ENCODE data around the gene SLC13A2.

The SLC13A2 gene

DNA sequence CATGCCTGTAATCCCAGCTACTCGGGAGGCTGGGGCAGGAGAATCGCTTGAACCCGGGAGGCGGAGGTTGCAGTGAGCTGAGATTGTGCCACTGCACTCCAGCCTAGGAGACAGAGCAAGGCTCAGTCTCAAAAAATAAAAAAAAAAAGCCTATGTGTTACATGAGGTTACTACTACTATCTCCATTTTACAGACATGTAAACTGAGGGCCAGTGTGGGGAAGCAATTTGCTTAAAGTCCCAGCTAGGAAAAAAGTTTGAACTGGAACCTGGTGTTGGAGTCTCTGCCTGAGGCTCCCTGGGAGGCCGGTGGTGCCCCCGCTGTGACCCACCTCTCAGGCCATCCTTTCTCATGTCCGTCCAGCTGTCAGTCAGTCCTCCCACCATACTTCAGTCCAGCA, 4.5 kb downstream of the SLC13A2 start:
- TF ChIP-seq KLF17 (tag by site-specific recombination; IDR thresholded peaks at IDR 0.05) (no peak), ZEB2 (tag by site-specific recombination; IDR thresholded peaks at IDR 0.05) (no peak), SETDB1 (IDR thresholded peaks at IDR 0.05; ENCODE audit: insufficient read length, low read length) (no peak), ZNF221 (tag by site-specific recombination; IDR thresholded peaks at IDR 0.05; ENCODE audit: borderline replicate concordance) (no peak), ZNF155 (tag by site-specific recombination; IDR thresholded peaks at IDR 0.05) (no peak), ZNF747 (tag by site-specific recombination; IDR thresholded peaks at IDR 0.05) (no peak), FEZF1 (tag by site-specific recombination; IDR thresholded peaks at IDR 0.05) (no peak), ZBTB7A (tag by site-specific recombination; IDR thresholded peaks at IDR 0.05; ENCODE audit: low read depth) (no peak), ZNF157 (tag by site-specific recombination; IDR thresholded peaks at IDR 0.05) (no peak), ZNF621 (tag by site-specific recombination; IDR thresholded peaks at IDR 0.05) (no peak), ZNF266 (tag by site-specific recombination; IDR thresholded peaks at IDR 0.05; ENCODE audit: low read depth) (no peak), TRIM28 (IDR thresholded peaks at IDR 0.05; ENCODE audit: borderline replicate concordance, low read length) (no peak), ZFP41 (tag by site-specific recombination; IDR thresholded peaks at IDR 0.05; ENCODE audit: borderline replicate concordance) (no peak)
- TF ChIP-seq, protein P1, sequence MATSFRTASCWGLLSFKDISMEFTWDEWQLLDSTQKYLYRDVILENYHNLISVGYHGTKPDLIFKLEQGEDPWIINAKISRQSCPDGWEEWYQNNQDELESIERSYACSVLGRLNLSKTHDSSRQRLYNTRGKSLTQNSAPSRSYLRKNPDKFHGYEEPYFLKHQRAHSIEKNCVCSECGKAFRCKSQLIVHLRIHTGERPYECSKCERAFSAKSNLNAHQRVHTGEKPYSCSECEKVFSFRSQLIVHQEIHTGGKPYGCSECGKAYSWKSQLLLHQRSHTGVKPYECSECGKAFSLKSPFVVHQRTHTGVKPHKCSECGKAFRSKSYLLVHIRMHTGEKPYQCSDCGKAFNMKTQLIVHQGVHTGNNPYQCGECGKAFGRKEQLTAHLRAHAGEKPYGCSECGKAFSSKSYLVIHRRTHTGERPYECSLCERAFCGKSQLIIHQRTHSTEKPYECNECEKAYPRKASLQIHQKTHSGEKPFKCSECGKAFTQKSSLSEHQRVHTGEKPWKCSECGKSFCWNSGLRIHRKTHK (tag by site-specific recombination; IDR thresholded peaks at IDR 0.05): no peak
- TF ChIP-seq, protein P2, sequence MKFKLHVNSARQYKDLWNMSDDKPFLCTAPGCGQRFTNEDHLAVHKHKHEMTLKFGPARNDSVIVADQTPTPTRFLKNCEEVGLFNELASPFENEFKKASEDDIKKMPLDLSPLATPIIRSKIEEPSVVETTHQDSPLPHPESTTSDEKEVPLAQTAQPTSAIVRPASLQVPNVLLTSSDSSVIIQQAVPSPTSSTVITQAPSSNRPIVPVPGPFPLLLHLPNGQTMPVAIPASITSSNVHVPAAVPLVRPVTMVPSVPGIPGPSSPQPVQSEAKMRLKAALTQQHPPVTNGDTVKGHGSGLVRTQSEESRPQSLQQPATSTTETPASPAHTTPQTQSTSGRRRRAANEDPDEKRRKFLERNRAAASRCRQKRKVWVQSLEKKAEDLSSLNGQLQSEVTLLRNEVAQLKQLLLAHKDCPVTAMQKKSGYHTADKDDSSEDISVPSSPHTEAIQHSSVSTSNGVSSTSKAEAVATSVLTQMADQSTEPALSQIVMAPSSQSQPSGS (tag by site-specific recombination; IDR thresholded peaks at IDR 0.05; ENCODE audit: low read depth): no peak
- TF ChIP-seq, protein P3, sequence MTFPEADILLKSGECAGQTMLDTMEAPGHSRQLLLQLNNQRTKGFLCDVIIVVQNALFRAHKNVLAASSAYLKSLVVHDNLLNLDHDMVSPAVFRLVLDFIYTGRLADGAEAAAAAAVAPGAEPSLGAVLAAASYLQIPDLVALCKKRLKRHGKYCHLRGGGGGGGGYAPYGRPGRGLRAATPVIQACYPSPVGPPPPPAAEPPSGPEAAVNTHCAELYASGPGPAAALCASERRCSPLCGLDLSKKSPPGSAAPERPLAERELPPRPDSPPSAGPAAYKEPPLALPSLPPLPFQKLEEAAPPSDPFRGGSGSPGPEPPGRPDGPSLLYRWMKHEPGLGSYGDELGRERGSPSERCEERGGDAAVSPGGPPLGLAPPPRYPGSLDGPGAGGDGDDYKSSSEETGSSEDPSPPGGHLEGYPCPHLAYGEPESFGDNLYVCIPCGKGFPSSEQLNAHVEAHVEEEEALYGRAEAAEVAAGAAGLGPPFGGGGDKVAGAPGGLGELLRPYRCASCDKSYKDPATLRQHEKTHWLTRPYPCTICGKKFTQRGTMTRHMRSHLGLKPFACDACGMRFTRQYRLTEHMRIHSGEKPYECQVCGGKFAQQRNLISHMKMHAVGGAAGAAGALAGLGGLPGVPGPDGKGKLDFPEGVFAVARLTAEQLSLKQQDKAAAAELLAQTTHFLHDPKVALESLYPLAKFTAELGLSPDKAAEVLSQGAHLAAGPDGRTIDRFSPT (tag by site-specific recombination; IDR thresholded peaks at IDR 0.05): no peak
- TF ChIP-seq, protein P4, sequence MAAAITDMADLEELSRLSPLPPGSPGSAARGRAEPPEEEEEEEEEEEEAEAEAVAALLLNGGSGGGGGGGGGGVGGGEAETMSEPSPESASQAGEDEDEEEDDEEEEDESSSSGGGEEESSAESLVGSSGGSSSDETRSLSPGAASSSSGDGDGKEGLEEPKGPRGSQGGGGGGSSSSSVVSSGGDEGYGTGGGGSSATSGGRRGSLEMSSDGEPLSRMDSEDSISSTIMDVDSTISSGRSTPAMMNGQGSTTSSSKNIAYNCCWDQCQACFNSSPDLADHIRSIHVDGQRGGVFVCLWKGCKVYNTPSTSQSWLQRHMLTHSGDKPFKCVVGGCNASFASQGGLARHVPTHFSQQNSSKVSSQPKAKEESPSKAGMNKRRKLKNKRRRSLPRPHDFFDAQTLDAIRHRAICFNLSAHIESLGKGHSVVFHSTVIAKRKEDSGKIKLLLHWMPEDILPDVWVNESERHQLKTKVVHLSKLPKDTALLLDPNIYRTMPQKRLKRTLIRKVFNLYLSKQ (tag by site-specific recombination; IDR thresholded peaks at IDR 0.05; ENCODE audit: borderline replicate concordance): no peak
- TF ChIP-seq, protein P5, sequence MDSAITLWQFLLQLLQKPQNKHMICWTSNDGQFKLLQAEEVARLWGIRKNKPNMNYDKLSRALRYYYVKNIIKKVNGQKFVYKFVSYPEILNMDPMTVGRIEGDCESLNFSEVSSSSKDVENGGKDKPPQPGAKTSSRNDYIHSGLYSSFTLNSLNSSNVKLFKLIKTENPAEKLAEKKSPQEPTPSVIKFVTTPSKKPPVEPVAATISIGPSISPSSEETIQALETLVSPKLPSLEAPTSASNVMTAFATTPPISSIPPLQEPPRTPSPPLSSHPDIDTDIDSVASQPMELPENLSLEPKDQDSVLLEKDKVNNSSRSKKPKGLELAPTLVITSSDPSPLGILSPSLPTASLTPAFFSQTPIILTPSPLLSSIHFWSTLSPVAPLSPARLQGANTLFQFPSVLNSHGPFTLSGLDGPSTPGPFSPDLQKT (IDR thresholded peaks at IDR 0.05; ENCODE audit: borderline replicate concordance, low read depth, low read length): no peak
- CTCF ChIA-PET: interaction anchor here (0.6 to 1.0 kb wide), 6 partner anchors 11 to 97 kb away, joined by 3 to 7 read pairs (median 3); no protein-coding TSS in a partner anchor

More for the DNA sequence above, 4.5 kb downstream of the SLC13A2 start:
- POLR2A ChIA-PET: no interaction called here
- no peaks in the 10 kb centered on the region for H3K36me3 ChIP-seq (ENCODE audit: control insufficient read depth in 2 of 2, insufficient read depth in 1 of 2, low read length in 2 of 2)
- H3K27ac ChIP-seq (ENCODE audit: extremely low read depth, low read depth, low read length): no peak overlapping the region
- peaks cover 6% of the 10 kb centered on the region; the same call in 1 of the 2 replicates for H3K4me1 ChIP-seq (ENCODE audit: control insufficient read depth, insufficient read depth, low read length)
- no peaks in the 10 kb centered on the region for H3K9me3 ChIP-seq (ENCODE audit: control insufficient read depth, insufficient read depth, low read depth, low read length)
- no peak overlapping the region for H3K4me3 ChIP-seq (ENCODE audit: low read depth, low read length)

Measured in HEK293 (cell line).